HCT116 (cell line): ENCODE measurements around the gene NUP210. TPM values are rescaled to one million over a fixed set of nuclear protein-coding genes. Genes with fewer than 3 reads are reported as not detected.

Experiments
- ATAC-seq: fragments of 200-7000 bp; cut with Tn5 transposase; 2 replicates; pipeline ENCODE4 v1.9.1; 2020; ENCODE audit warnings: mild to moderate bottlenecking, moderate library complexity
- BruUV-seq: library from RNA; stranded (reverse); fragments of 400-500 nt; replicated peaks from 2 replicates; lab custom pipeline; 2021; lab: Mats Ljungman, UMichigan
- CTCF ChIA-PET: fragments of 300-600 bp; sonication (Branson Sonifier 250); formaldehyde crosslinking; loops from one replicate; lab custom pipeline; 2021; ENCODE audit warnings: antibody characterized with exemption; lab: Charles Lee
- POLR2A ChIA-PET: fragments of 300-600, 350-600 bp; sonication (Branson Sonifier 250); formaldehyde crosslinking; loops from one replicate; lab custom pipeline; 2021; ENCODE audit warnings: antibody characterized with exemption; lab: Charles Lee
- RAD21 ChIA-PET, 2 experiments: fragments of 300-600 bp; sonication (Branson Sonifier 250); formaldehyde crosslinking; loops; one replicate each; lab custom pipeline; 2023; ENCODE audit warnings: low total read pairs in 2 of 2; ENCODE audit not compliant: uncharacterized antibody in 2 of 2, unreplicated experiment in 2 of 2, low non-redundant PET in 1 of 2; lab: Charles Lee
- DNase-seq: peaks from one replicate; pipeline ENCODE4 v3.0.0-alpha.2; 2010; ENCODE audit warnings: low read depth, low spot score
- H2AFZ ChIP-seq: fragments of 200-600 bp; shearing (Covaris generic), sonication (generic); 2 replicates; pipeline ENCODE4 v1.6.1; 2017; ENCODE audit warnings: low read depth, mixed run types, mixed read lengths, antibody characterized with exemption, low read length; ENCODE audit not compliant: poor library complexity, severe bottlenecking
- H3K27ac ChIP-seq: 2 replicates; pipeline ENCODE4 v1.5.1; 2012; ENCODE audit warnings: low read depth, low read length
- H3K27me3 ChIP-seq: fragments of 200-600 bp; sonication (generic); 2 replicates; pipeline ENCODE4 v1.6.1; 2016; ENCODE audit warnings: mixed run types, low read length, mixed read lengths; ENCODE audit not compliant: insufficient read depth
- H3K36me3 ChIP-seq, 2 experiments: fragments of 200-500 bp in 1 of 2; fragments of 200-600 bp in 1 of 2; sonication (Bioruptor generic) in 1 of 2; sonication (generic) in 1 of 2; 2 replicates each; pipeline versions ENCODE4 v1.5.1 to v1.6.1; 2014 to 2016; ENCODE audit warnings: low read length in 2 of 2, inconsistent platforms in 1 of 2, mixed read lengths in 1 of 2, mixed run types in 1 of 2; ENCODE audit not compliant: insufficient read depth in 2 of 2, control insufficient read depth in 1 of 2
- H3K4me1 ChIP-seq, 2 experiments: fragments of 200-600 bp in 1 of 2; sonication (generic) in 1 of 2; 2 replicates each; pipeline versions ENCODE4 v1.5.1 to v1.6.1; 2012 to 2017; ENCODE audit warnings: low read length in 2 of 2, inconsistent platforms in 1 of 2, mild to moderate bottlenecking in 1 of 2, mixed read lengths in 1 of 2, mixed run types in 1 of 2, moderate library complexity in 1 of 2; ENCODE audit not compliant: insufficient read depth in 2 of 2, control insufficient read depth in 1 of 2
- H3K4me2 ChIP-seq: fragments of 200-600 bp; sonication (generic); 2 replicates; pipeline ENCODE4 v1.6.1; 2017; ENCODE audit warnings: mixed run types, low read length, mixed read lengths
- H3K4me3 ChIP-seq, 2 experiments: fragments of 200-600 bp in 1 of 2; sonication (generic) in 1 of 2; replicated peaks in 1 of 2; 2 replicates each; pipeline ENCODE4 v1.5.1; 2011 to 2016; ENCODE audit warnings: low read length in 2 of 2, control low read depth in 1 of 2, low read depth in 1 of 2, mild to moderate bottlenecking in 1 of 2, mixed read lengths in 1 of 2, mixed run types in 1 of 2
- H3K79me2 ChIP-seq: fragments of 200-600 bp; sonication (generic); 2 replicates; pipeline ENCODE4 v1.6.1; 2017; ENCODE audit warnings: mild to moderate bottlenecking, mixed run types, low read length, moderate library complexity, mixed read lengths; ENCODE audit not compliant: insufficient read depth
- H3K9ac ChIP-seq: fragments of 200-600 bp; sonication (generic); 2 replicates; pipeline ENCODE4 v1.6.1; 2016; ENCODE audit warnings: low read length, mixed read lengths
- H3K9me2 ChIP-seq: fragments of 200-600 bp; sonication (generic), shearing (Covaris generic); 2 replicates; pipeline ENCODE4 v1.6.1; 2017; ENCODE audit warnings: mixed run types, mild to moderate bottlenecking, moderate library complexity; ENCODE audit not compliant: insufficient read depth
- H3K9me3 ChIP-seq, 2 experiments: fragments of 200-500 bp in 1 of 2; fragments of 200-600 bp in 1 of 2; sonication (Bioruptor generic) in 1 of 2; sonication (generic) in 1 of 2; 2 replicates each; pipeline ENCODE4 v1.6.1; 2014 to 2017; ENCODE audit warnings: low read length in 2 of 2, mixed read lengths in 2 of 2, inconsistent platforms in 1 of 2, low read depth in 1 of 2, mild to moderate bottlenecking in 1 of 2, mixed run types in 1 of 2, moderate library complexity in 1 of 2; ENCODE audit not compliant: control insufficient read depth in 1 of 2, insufficient read depth in 1 of 2
- H4K20me1 ChIP-seq: fragments of 200-600 bp; sonication (generic), shearing (Covaris generic); 2 replicates; pipeline ENCODE4 v1.6.1; 2017; ENCODE audit warnings: mixed run types, mild to moderate bottlenecking, moderate library complexity; ENCODE audit not compliant: insufficient read depth
- EGR1 ChIP-seq: IDR thresholded peaks from 2 replicates; pipeline ENCODE4 v1.6.1; 2012; ENCODE audit warnings: low read depth
- ELF1 ChIP-seq: IDR thresholded peaks from 2 replicates; pipeline ENCODE4 v1.6.1; 2012; ENCODE audit warnings: low read depth, borderline replicate concordance
- EZH2phosphoT487 ChIP-seq: fragments of 200-600 bp; IDR thresholded peaks from 2 replicates; pipeline ENCODE4 v1.6.1; 2018; ENCODE audit warnings: antibody characterized with exemption, borderline replicate concordance
- JUND ChIP-seq: IDR thresholded peaks from 2 replicates; pipeline ENCODE4 v1.6.1; 2012
- REST ChIP-seq: IDR thresholded peaks from 2 replicates; pipeline ENCODE4 v1.6.1; 2012; ENCODE audit warnings: low read depth
- SP1 ChIP-seq: IDR thresholded peaks from 2 replicates; pipeline ENCODE4 v1.6.1; 2012; ENCODE audit warnings: low read depth
- SRF ChIP-seq: IDR thresholded peaks from 2 replicates; pipeline ENCODE4 v1.6.1; 2012; ENCODE audit warnings: low read depth
- TCF7L2 ChIP-seq: IDR thresholded peaks from 2 replicates; pipeline ENCODE4 v1.7.0; 2011; ENCODE audit warnings: borderline replicate concordance, inconsistent platforms; ENCODE audit not compliant: insufficient read depth, insufficient read length; ENCODE audit errors: extremely low read depth
- ZNF274 ChIP-seq: fragments of 200-500 bp; sonication (Bioruptor generic); IDR thresholded peaks from 2 replicates; pipeline ENCODE4 v1.6.1; 2014; ENCODE audit warnings: mild to moderate bottlenecking, low read depth, low read length, inconsistent platforms
- intact Hi-C: fragments of 100-400 bp; cut with micrococcal nuclease; formaldehyde crosslinking; loops from 2 replicates; pipeline ENCODE4 v1.10.0; 2022
- total RNA-seq: library from RNA; stranded (reverse); gene quantifications from one replicate; pipeline ENCODE4 v1.2.1, GENCODE V29; 2021; ENCODE audit not compliant: unreplicated experiment

NUP210 gene
- total RNA-seq, 1 experiment from 2014 or later, result 74.9 TPM

- CTCF ChIA-PET, result interaction anchor here (1.1 kb wide), 1 partner anchor 11 kb away, joined by 3 read pairs; no protein-coding TSS in a partner anchor
- H3K4me3 ChIP-seq, result no peak overlapping the region
- H3K9me2 ChIP-seq, result no peaks in the 10 kb centered on the region
- no peaks in the 10 kb centered on the region for H3K4me1 ChIP-seq
- no peak overlapping the region for H3K4me2 ChIP-seq
- H3K9me3 ChIP-seq, result peaks cover 0 to 2% of the 10 kb centered on the region in 2 experiments; a peak in 1 of 4 replicates
- RAD21 ChIA-PET, result no interaction called here
- H2AFZ ChIP-seq, result no peak overlapping the region
- intact Hi-C loops, result loop anchor here (10.0 kb wide), 1 partner anchor 198 kb away; no protein-coding TSS in a partner anchor
- H3K27ac ChIP-seq, result no peak overlapping the region
- no peaks in the 10 kb centered on the region for H3K36me3 ChIP-seq
- H3K79me2 ChIP-seq, result no peaks in the 10 kb centered on the region
- POLR2A ChIA-PET, result no interaction called here
- H4K20me1 ChIP-seq, result no peaks in the 10 kb centered on the region
- no TSS peak for BruUV-seq
- H3K27me3 ChIP-seq, result no peaks in the 10 kb centered on the region
- ATAC-seq (no peak), DNase-seq (no peak)
- H3K9ac ChIP-seq, result no peak overlapping the region
- TF ChIP-seq TCF7L2, result no peak
- TF ChIP-seq EGR1, result no peak
- TF ChIP-seq REST, result no peak
- no peak for TF ChIP-seq ELF1
- TF ChIP-seq ZNF274, result no peak
- TF ChIP-seq EZH2phosphoT487, result no peak
- TF ChIP-seq SRF, result no peak
- TF ChIP-seq SP1, result no peak
- no peak for TF ChIP-seq JUND
Measured at GRCh38 chr3:13292375-13292774, 127.7 kb downstream of the NUP210 start.
